Suppressor macrophage treated with lipopolysaccharide for 1 hour (primary cell): Measurements from ENCODE around the gene NTSR2.
"Not testable (repeated sequence)": the region's sequence is repeated elsewhere in the genome, so short reads cannot be mapped to it uniquely, and the experiment has no call there.

Experiments used
- DNase-seq, 3 donors: peaks; one replicate each; pipeline ENCODE4 v3.0.0-alpha.2; 2020 to 2022

Gene NTSR2

GRCh38 chr2:11678306-11678960, 8.4 kb upstream of the NTSR2 start:
- DNase-seq, result no peak

- DNase-seq, result no peak
Measured at GRCh38 chr2:11677136-11678055, 7.4 kb upstream of the NTSR2 start.

- DNase-seq, result no peak
Measured at GRCh38 chr2:11676640-11677039, 6.6 kb upstream of the NTSR2 start.

GRCh38 chr2:11675423-11676112, 5.6 kb upstream of the NTSR2 start:
- DNase-seq, result no peak

GRCh38 chr2:11674983-11675382, 5.0 kb upstream of the NTSR2 start:
- no peak for DNase-seq

- no peak for DNase-seq
Measured at GRCh38 chr2:11672407-11672806, 2.4 kb upstream of the NTSR2 start.

- DNase-seq, result no peak
Measured at GRCh38 chr2:11667866-11668637, 1.9 kb downstream of the NTSR2 start.

GRCh38 chr2:11667194-11667593, 2.8 kb downstream of the NTSR2 start:
- DNase-seq, result no peak

- no peak for DNase-seq
Measured at GRCh38 chr2:11665510-11666362, 4.3 kb downstream of the NTSR2 start.

GRCh38 chr2:11665028-11665427, 5.0 kb downstream of the NTSR2 start:
- no peak for DNase-seq

GRCh38 chr2:11663427-11663826, 6.6 kb downstream of the NTSR2 start:
- DNase-seq, result no peak

- DNase-seq, result no peak
Measured at GRCh38 chr2:11662882-11663281, 7.1 kb downstream of the NTSR2 start.

GRCh38 chr2:11661891-11662435, 8.0 kb downstream of the NTSR2 start:
- no peak for DNase-seq

GRCh38 chr2:11660396-11660795, 9.6 kb downstream of the NTSR2 start:
- DNase-seq, result not testable (repeated sequence)

- no peak for DNase-seq
Measured at GRCh38 chr2:11659851-11660250, 10.1 kb downstream of the NTSR2 start.

GRCh38 chr2:11659115-11659475, 10.9 kb downstream of the NTSR2 start:
- DNase-seq, result no peak

- DNase-seq, result no peak
Measured at GRCh38 chr2:11658208-11659114, 11.5 kb downstream of the NTSR2 start.

- DNase-seq, result no peak
Measured at GRCh38 chr2:11657646-11658045, 12.3 kb downstream of the NTSR2 start.

GRCh38 chr2:11657195-11657594, 12.8 kb downstream of the NTSR2 start:
- DNase-seq, result no peak

GRCh38 chr2:11656671-11657101, 13.3 kb downstream of the NTSR2 start:
- no peak for DNase-seq
